Right atrium auricular region (tissue), 2 donors: Measurements from ENCODE around the gene KLRB1. TPM values are rescaled to one million over a fixed set of nuclear protein-coding genes. Genes with fewer than 3 reads are reported as not detected.

Experiments
- DNase-seq: peaks from one replicate; pipeline ENCODE4 v3.0.0-alpha.2; 2019; ENCODE audit warnings: low spot score
- H3K27ac ChIP-seq, 2 donors: fragments of 200-600 bp; sonication (generic); 1 replicate in 1 of 2; 2 replicates in 1 of 2; pipeline ENCODE4 v1.5.1; 2016 to 2019
- H3K27me3 ChIP-seq, 2 donors: fragments of 200-600 bp; sonication (generic); one replicate each; pipeline versions ENCODE4 v1.5.1 to v1.6.0; 2017 to 2019
- H3K36me3 ChIP-seq: fragments of 200-600 bp; sonication (generic); one replicate; pipeline ENCODE4 v1.5.1; 2016
- H3K4me1 ChIP-seq, 2 donors: fragments of 200-600 bp; sonication (generic); one replicate each; pipeline versions ENCODE4 v1.5.1 to v1.6.0; 2017 to 2019
- H3K4me3 ChIP-seq, 2 donors: fragments of 200-600 bp; sonication (generic); 1 replicate in 1 of 2; 2 replicates in 1 of 2; pipeline ENCODE4 v1.5.1; 2017 to 2019; ENCODE audit warnings: mild to moderate bottlenecking in 1 of 2, moderate library complexity in 1 of 2
- H3K9me3 ChIP-seq, 2 donors: fragments of 200-600 bp; sonication (generic); one replicate each; pipeline ENCODE4 v1.5.1; 2019
- CTCF ChIP-seq, 2 donors: fragments of 200-600 bp; sonication (generic); IDR thresholded peaks; one replicate each; pipeline ENCODE4 v1.5.1; 2019; ENCODE audit warnings: antibody characterized with exemption in 2 of 2
- total RNA-seq, 2 donors: library from RNA; depleted of rRNA; stranded (reverse); fragments of >200 nt; gene quantifications; one replicate each; pipeline ENCODE4 v1.1.0, GENCODE V29; 2016

Gene KLRB1
- under 1 TPM in 1 of 2 donors, not detected in 1; 0.75 TPM for total RNA-seq

DNA sequence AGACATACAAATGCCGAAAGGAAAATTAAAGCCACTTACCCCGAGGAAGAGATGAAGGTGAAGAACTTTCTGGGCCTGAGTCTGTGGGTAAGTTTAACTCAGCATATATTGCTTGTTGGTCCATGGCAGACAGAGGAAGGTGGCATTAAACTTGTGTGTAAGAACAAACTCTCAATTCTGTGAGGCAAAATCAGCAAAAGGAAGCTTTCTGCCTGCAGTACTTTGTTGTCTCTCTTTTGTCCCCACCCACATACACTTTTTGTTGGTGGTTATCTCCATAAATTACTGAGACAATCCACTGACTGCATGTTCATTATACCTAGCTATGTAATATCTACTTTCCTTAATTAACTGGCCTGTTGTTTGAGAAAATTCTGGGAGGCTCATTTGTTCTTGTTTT, at the start of gene KLRB1:
Gene KLRB1 (minus strand): TSS at position 201 of the 400 bp plus-strand sequence. CDS start 77 bp downstream, at position 124.
- H3K27me3 ChIP-seq = no peaks in the 10 kb centered on the region
- DNase-seq = no peak
- no peaks in the 10 kb centered on the region for H3K9me3 ChIP-seq
- H3K4me1 ChIP-seq = no peaks in the 10 kb centered on the region
- H3K27ac ChIP-seq = no peak within 1 kb of the TSS
- H3K36me3 ChIP-seq = no peaks in the 10 kb centered on the region
- TF ChIP-seq CTCF (IDR thresholded peaks at IDR 0.05) = no peak
- H3K4me3 ChIP-seq = no peak within 1 kb of the TSS

- H3K27ac ChIP-seq = peak overlapping the region; percentile 87 to 90
- H3K27me3 ChIP-seq = no peaks in the 10 kb centered on the region
- peak overlapping the region in 1 of 2 donors; percentile 4 for H3K4me3 ChIP-seq
- no peak for TF ChIP-seq CTCF (IDR thresholded peaks at IDR 0.05)
- no peaks in the 10 kb centered on the region for H3K9me3 ChIP-seq
- H3K36me3 ChIP-seq = peaks cover 3% of the 10 kb centered on the region
- DNase-seq = no peak
- H3K4me1 ChIP-seq = peaks cover 0 to 27% of the 10 kb centered on the region in 2 donors
Observed at GRCh38 chr12:9651265-9651729, 43.6 kb upstream of the KLRB1 start.

- H3K36me3 ChIP-seq = no peaks in the 10 kb centered on the region
- H3K4me3 ChIP-seq = peak overlapping the region; percentile 57 to 73
- no peak for DNase-seq
- no peak for TF ChIP-seq CTCF (IDR thresholded peaks at IDR 0.05)
- peak overlapping the region; percentile 87 to 90 for H3K27ac ChIP-seq
- peaks cover 0 to 27% of the 10 kb centered on the region in 2 donors for H3K4me1 ChIP-seq
- no peaks in the 10 kb centered on the region for H3K9me3 ChIP-seq
- H3K27me3 ChIP-seq = no peaks in the 10 kb centered on the region
Observed at GRCh38 chr12:9650151-9650576, 42.4 kb upstream of the KLRB1 start.

- Histone ChIP-seq H3K36me3 (no peaks in the 10 kb centered on the region), H3K27ac (peak overlapping the region; percentile 87 to 90), H3K4me3 (peak overlapping the region; percentile 57 to 73), H3K27me3 (no peaks in the 10 kb centered on the region), H3K4me1 (peaks cover 0 to 27% of the 10 kb centered on the region in 2 donors), H3K9me3 (no peaks in the 10 kb centered on the region)
- no peak for TF ChIP-seq CTCF (IDR thresholded peaks at IDR 0.05)
- DNase-seq = no peak
Observed at GRCh38 chr12:9649532-9649940, 41.8 kb upstream of the KLRB1 start.

DNA sequence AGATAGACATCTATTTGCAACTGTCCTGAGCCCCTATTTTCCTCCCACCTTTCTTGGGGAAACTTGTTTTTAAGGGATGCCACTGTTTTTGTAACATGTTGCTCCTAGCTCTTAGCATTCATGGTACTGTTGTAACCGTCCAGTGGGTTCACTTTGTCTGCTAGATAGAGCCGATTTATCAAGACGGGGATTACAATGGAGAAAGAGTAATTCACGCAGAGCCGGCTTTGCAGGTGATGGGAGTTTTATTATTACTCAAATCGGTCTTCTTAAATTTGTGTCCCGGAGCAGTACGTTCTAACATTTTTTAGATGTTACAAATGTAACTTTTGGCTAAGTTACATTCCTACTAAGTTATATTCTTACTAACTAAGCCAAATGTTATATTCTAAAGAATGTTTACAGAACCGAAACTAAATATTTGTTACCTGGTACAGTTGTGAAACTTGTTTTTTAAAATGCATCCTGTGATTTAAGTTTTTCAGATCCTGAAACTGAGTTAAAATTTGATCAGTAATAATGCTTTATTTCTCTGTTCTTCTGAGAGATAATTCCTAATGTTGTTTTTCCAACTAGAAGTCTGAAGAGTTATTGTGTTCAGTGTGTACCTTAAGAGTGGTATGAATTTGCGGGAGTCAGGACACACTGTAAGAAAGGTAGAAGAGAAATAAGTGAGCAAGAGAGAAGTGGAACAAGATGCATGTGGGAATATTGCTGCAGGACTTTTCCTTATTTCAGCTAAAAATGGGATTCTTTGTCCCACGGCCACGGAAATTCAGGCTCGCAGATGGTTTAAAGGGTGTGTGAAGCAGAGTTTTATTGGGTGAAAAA, 41.2 kb upstream of the KLRB1 start:
- DNase-seq = no peak
- Histone ChIP-seq H3K4me1 (peaks cover 0 to 27% of the 10 kb centered on the region in 2 donors), H3K9me3 (no peaks in the 10 kb centered on the region), H3K27ac (peak overlapping the region; percentile 87 to 90), H3K36me3 (no peaks in the 10 kb centered on the region), H3K4me3 (peak overlapping the region; percentile 57 to 73), H3K27me3 (no peaks in the 10 kb centered on the region)
- no peak for TF ChIP-seq CTCF (IDR thresholded peaks at IDR 0.05)
